Mucosa of descending colon (tissue), 3 donors: Measurements from ENCODE around the gene RAB20. TPM values are rescaled to one million over a fixed set of nuclear protein-coding genes. Genes with fewer than 3 reads are reported as not detected.

Source experiments
- ATAC-seq: fragments of 200-7000 bp; cut with Tn5 transposase; one replicate; pipeline ENCODE4 v1.9.1; 2020; ENCODE audit warnings: mild to moderate bottlenecking, moderate library complexity
- DNase-seq, 3 donors: peaks; one replicate each; pipeline ENCODE4 v3.0.0-alpha.2; 2020
- H3K36me3 ChIP-seq: fragments of 200-600 bp; one replicate; pipeline ENCODE4 v1.8.0; 2021; ENCODE audit warnings: low read depth, mild to moderate bottlenecking
- H3K4me1 ChIP-seq: fragments of 200-600 bp; one replicate; pipeline ENCODE4 v1.8.0; 2021; ENCODE audit warnings: low read depth, mild to moderate bottlenecking
- H3K4me3 ChIP-seq: fragments of 200-600 bp; one replicate; pipeline ENCODE4 v1.8.0; 2021; ENCODE audit warnings: mild to moderate bottlenecking
- H3K9me3 ChIP-seq: fragments of 200-600 bp; one replicate; pipeline ENCODE4 v1.8.0; 2021; ENCODE audit warnings: mild to moderate bottlenecking
- intact Hi-C, 2 donors: fragments of 100-400 bp; cut with DNase I in 1 of 2; cut with micrococcal nuclease in 1 of 2; formaldehyde crosslinking; loops; one replicate each; pipeline versions ENCODE4 v1.11.0 to v1.11.1; 2022; cut with DNase I, micrococcal nuclease
- total RNA-seq, 3 donors: library from RNA; stranded (reverse); fragmentation: NEBNext Ultra II Directional in 2 of 3; extraction: Animal tissue kit (Norgen Biotek cat#: 25700) in 2 of 3; gene quantifications; one replicate each; pipeline versions ENCODE4 v1.2.1 to v1.2.4, GENCODE V29; 2021 to 2023
- TF ChIP-seq, protein P1 (sequence below): fragments of 200-600 bp; IDR thresholded peaks from one replicate; pipeline ENCODE4 v1.8.0; 2022; ENCODE audit warnings: antibody characterized with exemption, mild to moderate bottlenecking
- donor health status: DM: no; HTN: no; CAD: no; lungs with moderate emphysema.
- donor health status: DM: no; HTN: no; CAD: no.
- donor health status: DM: no; HTN: yes; CAD: no.

RAB20 gene
- total RNA-seq, 3 donors from 2014 or later = 24.4 to 45.2 (median 33.7) TPM

DNA sequence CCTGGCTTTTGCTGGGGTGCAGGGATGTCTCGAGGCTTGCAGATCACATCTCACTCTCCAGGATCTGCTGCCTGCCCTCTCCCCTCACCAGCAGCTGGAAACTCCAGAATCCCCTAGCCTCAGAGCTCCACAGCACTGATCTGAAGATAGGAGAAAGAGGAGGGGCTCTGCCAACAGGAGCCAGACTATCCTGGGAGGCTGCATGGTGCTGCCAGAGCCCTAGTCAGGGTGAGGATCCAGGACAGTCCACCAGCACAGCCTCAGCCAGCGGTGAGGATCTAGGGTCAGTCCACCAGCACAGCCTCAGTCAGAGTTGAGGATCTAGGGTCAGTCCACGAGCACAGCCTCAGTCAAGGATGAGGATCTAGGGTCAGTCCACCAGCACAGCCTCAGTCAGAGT is 65.2 kb downstream of the RAB20 start:
- DNase-seq (no peak), ATAC-seq (no peak)
- Histone ChIP-seq H3K4me1 (no peaks in the 10 kb centered on the region), H3K36me3 (no peaks in the 10 kb centered on the region), H3K9me3 (no peaks in the 10 kb centered on the region), H3K4me3 (no peak overlapping the region)
- TF ChIP-seq, protein P1, sequence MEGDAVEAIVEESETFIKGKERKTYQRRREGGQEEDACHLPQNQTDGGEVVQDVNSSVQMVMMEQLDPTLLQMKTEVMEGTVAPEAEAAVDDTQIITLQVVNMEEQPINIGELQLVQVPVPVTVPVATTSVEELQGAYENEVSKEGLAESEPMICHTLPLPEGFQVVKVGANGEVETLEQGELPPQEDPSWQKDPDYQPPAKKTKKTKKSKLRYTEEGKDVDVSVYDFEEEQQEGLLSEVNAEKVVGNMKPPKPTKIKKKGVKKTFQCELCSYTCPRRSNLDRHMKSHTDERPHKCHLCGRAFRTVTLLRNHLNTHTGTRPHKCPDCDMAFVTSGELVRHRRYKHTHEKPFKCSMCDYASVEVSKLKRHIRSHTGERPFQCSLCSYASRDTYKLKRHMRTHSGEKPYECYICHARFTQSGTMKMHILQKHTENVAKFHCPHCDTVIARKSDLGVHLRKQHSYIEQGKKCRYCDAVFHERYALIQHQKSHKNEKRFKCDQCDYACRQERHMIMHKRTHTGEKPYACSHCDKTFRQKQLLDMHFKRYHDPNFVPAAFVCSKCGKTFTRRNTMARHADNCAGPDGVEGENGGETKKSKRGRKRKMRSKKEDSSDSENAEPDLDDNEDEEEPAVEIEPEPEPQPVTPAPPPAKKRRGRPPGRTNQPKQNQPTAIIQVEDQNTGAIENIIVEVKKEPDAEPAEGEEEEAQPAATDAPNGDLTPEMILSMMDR = no peak
- intact Hi-C loops = no loop called here

DNA sequence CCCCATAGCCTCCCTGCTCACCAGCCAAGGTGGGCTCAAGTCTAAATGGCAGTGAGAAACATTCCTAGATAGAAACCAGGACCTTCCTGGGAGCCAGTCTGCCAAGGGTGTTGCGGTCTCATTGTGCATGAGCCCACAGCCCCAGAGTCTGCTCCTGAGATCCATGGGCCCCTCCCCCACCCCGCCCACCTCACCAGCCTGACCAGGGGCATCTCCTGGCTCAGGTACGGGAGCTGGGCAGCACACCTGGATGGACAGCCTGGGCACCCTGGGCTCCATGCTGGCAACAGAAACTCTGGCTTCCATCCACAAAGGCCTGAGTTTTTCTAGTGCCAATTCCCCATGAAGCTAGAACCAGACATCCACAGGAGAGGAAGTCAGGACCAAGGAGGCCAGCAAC is 65.6 kb downstream of the RAB20 start:
- no peak for DNase-seq

DNA sequence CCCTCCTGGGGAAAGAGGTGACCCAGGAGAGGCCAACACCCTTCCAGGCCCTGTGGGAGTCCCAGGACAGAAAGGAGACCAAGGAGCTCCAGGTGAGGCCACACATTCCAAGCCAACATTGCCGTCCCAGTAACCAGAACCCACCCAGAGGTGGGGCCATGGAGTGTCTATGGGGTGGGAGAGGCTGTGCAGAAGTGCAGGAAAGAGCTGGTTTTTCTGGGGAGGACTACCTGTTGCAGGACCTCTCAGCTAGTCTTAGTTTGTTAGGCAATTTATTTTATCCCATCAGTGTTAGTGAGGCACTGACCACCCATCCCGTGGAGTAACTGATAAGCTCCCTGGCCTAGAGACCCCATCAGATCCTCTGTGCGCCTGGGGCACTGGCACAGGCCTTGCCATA is 66.1 kb downstream of the RAB20 start:
- H3K4me1 ChIP-seq = no peaks in the 10 kb centered on the region
- H3K9me3 ChIP-seq = no peaks in the 10 kb centered on the region
- intact Hi-C loops = no loop called here
- no peaks in the 10 kb centered on the region for H3K36me3 ChIP-seq
- no peak overlapping the region for H3K4me3 ChIP-seq
- DNase-seq = no peak
- no peak for ATAC-seq
- TF ChIP-seq, protein P1 = no peak

More for the DNA sequence above, 65.6 kb downstream of the RAB20 start:
- no peak for ATAC-seq
- intact Hi-C loops = no loop called here
- TF ChIP-seq, protein P1 = no peak
- Histone ChIP-seq H3K4me3 (no peak overlapping the region), H3K9me3 (no peaks in the 10 kb centered on the region), H3K4me1 (no peaks in the 10 kb centered on the region), H3K36me3 (no peaks in the 10 kb centered on the region)

DNA sequence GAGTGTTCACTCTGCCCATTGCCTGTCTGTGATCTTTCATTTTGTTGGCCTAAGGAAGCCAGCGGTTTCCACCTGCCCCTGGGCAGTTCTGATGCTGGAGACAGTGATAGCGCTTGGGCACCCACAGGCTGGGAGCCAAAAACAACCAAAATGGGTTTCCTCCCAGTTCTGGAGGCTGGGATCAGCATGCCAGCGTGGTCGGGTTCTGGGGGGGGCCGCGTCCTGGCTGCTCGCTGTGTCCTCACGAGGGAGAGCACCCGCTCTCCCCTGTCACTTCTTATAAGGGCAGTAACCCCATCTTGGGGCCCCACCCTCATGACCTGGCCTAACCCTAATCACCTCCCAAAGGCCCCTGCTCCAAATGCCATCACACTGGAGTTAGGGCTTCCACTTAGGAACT is 67.9 kb downstream of the RAB20 start:
- Histone ChIP-seq H3K9me3 (no peaks in the 10 kb centered on the region), H3K36me3 (no peaks in the 10 kb centered on the region), H3K4me3 (no peak overlapping the region), H3K4me1 (no peaks in the 10 kb centered on the region)
- no peak for DNase-seq
- TF ChIP-seq, protein P1 = no peak
- no peak for ATAC-seq
- intact Hi-C loops = no loop called here

DNA sequence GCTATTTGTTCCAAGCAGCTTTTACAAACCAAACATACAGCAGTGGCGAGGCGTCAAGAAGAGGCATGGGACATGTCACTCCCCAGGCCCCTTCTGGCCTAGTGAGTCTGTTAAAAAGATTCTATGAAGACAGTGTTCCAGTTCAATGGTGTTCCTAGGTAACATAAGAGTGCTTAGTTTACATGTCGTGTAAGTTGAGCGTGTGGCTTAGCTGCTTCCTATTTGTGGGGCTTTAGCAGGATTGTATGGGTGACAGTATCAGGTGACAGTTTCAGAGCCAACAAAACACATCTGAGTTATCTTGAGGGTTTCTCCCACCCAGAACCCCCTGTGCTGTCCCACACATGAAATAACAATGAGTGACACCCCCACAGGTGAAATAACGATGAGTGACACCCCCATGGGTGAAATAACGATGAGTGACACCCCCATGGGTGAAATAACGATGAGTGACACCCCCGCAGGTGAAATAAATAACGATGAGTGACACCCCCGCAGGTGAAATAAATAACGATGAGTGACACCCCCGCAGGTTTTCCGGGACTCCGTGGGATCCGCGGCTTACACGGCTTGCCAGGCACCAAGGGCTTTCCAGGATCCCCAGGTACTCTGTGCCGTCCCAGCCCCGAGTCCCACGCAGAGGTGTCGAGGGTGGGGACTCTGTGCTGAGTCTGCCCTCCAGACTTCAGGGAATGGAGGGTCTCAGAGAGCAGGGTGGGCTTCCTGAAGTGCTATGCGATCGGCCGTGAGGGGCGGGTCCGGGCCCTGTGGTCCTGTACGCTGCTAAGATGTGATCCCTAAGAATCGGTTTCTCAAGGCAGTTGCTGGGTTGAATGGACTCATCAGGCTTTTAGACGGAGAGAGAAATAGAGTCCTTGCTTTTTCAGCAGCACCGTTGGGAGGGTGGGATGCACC is 68.6 kb downstream of the RAB20 start:
- DNase-seq (no peak), ATAC-seq (no peak)
- Histone ChIP-seq H3K9me3 (no peaks in the 10 kb centered on the region), H3K36me3 (no peaks in the 10 kb centered on the region), H3K4me1 (no peaks in the 10 kb centered on the region), H3K4me3 (no peak overlapping the region)
- TF ChIP-seq, protein P1 = no peak
- intact Hi-C loops = no loop called here
